Bone marrow (tissue), 2 donors: ENCODE measurements around the gene EPHA2.
"Not testable (repeated sequence)": the region's sequence is repeated elsewhere in the genome, so short reads cannot be mapped to it uniquely, and the experiment has no call there.

ENCODE experiments used
- DNase-seq, 2 donors: peaks; one replicate each; lab custom pipeline; 2025; lab: John Stamatoyannopoulos, UW

EPHA2 gene

GRCh38 chr1:16183765-16184556 lies 28.1 kb upstream of the EPHA2 start:
- DNase-seq: no peak

- no peak for DNase-seq
These were observed 27.3 kb upstream of the EPHA2 start for GRCh38 chr1:16183179-16183578.

- DNase-seq: no peak
These were observed 26.2 kb upstream of the EPHA2 start for GRCh38 chr1:16181887-16182719.

GRCh38 chr1:16180291-16180824 lies 24.5 kb upstream of the EPHA2 start:
- no peak for DNase-seq

GRCh38 chr1:16178596-16179497 lies 23.0 kb upstream of the EPHA2 start:
- DNase-seq: no peak

- no peak for DNase-seq
These were observed 21.4 kb upstream of the EPHA2 start for GRCh38 chr1:16177306-16177705.

GRCh38 chr1:16176653-16177052 lies 20.8 kb upstream of the EPHA2 start:
- no peak for DNase-seq

GRCh38 chr1:16175610-16176553 lies 20.0 kb upstream of the EPHA2 start:
- DNase-seq: peak in 1 of 2 donors; percentile 34

- DNase-seq: no peak
These were observed 19.2 kb upstream of the EPHA2 start for GRCh38 chr1:16174886-16175598.

- DNase-seq: no peak
These were observed 18.5 kb upstream of the EPHA2 start for GRCh38 chr1:16174261-16174868.

- peak in 1 of 2 donors; percentile 66 for DNase-seq
These were observed 17.8 kb upstream of the EPHA2 start for GRCh38 chr1:16173447-16174260.

- peak in 1 of 2 donors; percentile 67 for DNase-seq
These were observed 17.1 kb upstream of the EPHA2 start for GRCh38 chr1:16172964-16173446.

- no peak for DNase-seq
These were observed 16.5 kb upstream of the EPHA2 start for GRCh38 chr1:16172218-16172830.

- no peak for DNase-seq
These were observed 15.7 kb upstream of the EPHA2 start for GRCh38 chr1:16171314-16172151.

- no peak for DNase-seq
These were observed 14.4 kb upstream of the EPHA2 start for GRCh38 chr1:16170283-16170673.

GRCh38 chr1:16168622-16169360 lies 12.9 kb upstream of the EPHA2 start:
- no peak for DNase-seq

GRCh38 chr1:16168144-16168495 lies 12.3 kb upstream of the EPHA2 start:
- DNase-seq: not testable (repeated sequence)
